Neural cell (in vitro differentiated cells): ENCODE measurements around the gene RBP4.

Experiments used
- EZH2 ChIP-seq: fragments of 200-600, 300-800 bp; shearing (Covaris generic), sonication (generic); IDR thresholded peaks from 2 replicates; pipeline ENCODE4 v1.6.1; 2014; ENCODE audit warnings: antibody characterized with exemption, low read length, borderline replicate concordance, mild to moderate bottlenecking; ENCODE audit not compliant: insufficient read depth, poor library complexity, severe bottlenecking
- POLR2AphosphoS5 ChIP-seq: IDR thresholded peaks from 2 replicates; pipeline ENCODE4 v1.6.1; 2012
- RAD21 ChIP-seq: fragments of 450-650 bp; conservative IDR thresholded peaks from 2 replicates; pipeline ENCODE4 v1.6.1; 2014; ENCODE audit warnings: antibody characterized with exemption, mild to moderate bottlenecking, moderate library complexity
- TAF1 ChIP-seq: IDR thresholded peaks from 2 replicates; pipeline ENCODE4 v1.6.1; 2012; ENCODE audit warnings: low read depth
- TF ChIP-seq, protein P1 (sequence below): fragments of 450-650 bp; IDR thresholded peaks from 2 replicates; pipeline ENCODE4 v1.5.1; 2014; ENCODE audit warnings: antibody characterized with exemption, mild to moderate bottlenecking, moderate library complexity; ENCODE audit not compliant: poor library complexity, severe bottlenecking
- TF ChIP-seq, protein P2 (sequence below): IDR thresholded peaks from 2 replicates; pipeline ENCODE4 v1.6.1; 2012; ENCODE audit warnings: borderline replicate concordance

DNA sequence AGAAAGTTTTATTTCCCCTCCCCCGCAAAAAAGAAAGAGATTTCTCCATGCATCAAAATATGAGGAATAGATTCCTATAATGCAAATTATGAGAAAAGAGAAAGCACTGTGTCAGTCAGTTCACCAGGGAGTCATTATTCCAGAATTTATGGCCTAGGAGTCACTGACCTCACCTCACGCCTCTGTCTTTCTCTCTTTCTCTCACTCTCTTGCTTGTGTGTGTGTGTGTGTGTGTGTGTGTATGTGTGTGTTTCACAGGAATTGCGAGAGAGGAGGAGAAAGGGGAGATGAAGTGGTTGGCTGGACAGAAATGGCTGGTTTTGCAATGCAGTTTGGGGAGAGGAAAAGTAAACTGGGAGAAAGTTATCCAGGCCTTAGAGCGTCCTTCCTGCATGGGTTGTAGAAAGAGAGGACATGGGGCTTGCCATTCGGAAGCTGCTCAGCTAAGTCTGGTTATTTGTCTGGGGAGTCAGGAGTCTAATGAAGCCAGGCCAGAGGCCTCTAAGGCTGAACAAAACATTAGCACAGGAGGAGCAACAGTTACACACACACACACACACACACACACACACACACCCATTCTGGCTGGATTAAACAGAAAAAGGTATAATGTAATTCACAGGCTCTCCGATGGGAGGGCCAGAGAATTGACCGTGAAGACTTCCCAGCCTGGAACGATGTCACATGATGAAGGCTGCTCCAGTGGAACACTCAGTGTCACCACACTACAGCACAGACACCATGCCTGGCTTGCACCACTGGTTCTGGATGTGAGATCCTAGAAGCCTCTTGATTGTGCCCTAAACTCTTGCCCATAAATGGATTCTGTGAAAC is 47.3 kb downstream of the RBP4 start:
- TF ChIP-seq, protein P1, sequence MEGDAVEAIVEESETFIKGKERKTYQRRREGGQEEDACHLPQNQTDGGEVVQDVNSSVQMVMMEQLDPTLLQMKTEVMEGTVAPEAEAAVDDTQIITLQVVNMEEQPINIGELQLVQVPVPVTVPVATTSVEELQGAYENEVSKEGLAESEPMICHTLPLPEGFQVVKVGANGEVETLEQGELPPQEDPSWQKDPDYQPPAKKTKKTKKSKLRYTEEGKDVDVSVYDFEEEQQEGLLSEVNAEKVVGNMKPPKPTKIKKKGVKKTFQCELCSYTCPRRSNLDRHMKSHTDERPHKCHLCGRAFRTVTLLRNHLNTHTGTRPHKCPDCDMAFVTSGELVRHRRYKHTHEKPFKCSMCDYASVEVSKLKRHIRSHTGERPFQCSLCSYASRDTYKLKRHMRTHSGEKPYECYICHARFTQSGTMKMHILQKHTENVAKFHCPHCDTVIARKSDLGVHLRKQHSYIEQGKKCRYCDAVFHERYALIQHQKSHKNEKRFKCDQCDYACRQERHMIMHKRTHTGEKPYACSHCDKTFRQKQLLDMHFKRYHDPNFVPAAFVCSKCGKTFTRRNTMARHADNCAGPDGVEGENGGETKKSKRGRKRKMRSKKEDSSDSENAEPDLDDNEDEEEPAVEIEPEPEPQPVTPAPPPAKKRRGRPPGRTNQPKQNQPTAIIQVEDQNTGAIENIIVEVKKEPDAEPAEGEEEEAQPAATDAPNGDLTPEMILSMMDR = no peak
- TF ChIP-seq POLR2AphosphoS5 = no peak
- TF ChIP-seq, protein P2, sequence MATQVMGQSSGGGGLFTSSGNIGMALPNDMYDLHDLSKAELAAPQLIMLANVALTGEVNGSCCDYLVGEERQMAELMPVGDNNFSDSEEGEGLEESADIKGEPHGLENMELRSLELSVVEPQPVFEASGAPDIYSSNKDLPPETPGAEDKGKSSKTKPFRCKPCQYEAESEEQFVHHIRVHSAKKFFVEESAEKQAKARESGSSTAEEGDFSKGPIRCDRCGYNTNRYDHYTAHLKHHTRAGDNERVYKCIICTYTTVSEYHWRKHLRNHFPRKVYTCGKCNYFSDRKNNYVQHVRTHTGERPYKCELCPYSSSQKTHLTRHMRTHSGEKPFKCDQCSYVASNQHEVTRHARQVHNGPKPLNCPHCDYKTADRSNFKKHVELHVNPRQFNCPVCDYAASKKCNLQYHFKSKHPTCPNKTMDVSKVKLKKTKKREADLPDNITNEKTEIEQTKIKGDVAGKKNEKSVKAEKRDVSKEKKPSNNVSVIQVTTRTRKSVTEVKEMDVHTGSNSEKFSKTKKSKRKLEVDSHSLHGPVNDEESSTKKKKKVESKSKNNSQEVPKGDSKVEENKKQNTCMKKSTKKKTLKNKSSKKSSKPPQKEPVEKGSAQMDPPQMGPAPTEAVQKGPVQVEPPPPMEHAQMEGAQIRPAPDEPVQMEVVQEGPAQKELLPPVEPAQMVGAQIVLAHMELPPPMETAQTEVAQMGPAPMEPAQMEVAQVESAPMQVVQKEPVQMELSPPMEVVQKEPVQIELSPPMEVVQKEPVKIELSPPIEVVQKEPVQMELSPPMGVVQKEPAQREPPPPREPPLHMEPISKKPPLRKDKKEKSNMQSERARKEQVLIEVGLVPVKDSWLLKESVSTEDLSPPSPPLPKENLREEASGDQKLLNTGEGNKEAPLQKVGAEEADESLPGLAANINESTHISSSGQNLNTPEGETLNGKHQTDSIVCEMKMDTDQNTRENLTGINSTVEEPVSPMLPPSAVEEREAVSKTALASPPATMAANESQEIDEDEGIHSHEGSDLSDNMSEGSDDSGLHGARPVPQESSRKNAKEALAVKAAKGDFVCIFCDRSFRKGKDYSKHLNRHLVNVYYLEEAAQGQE = no peak
- no peak for TF ChIP-seq EZH2
- TF ChIP-seq TAF1 = no peak
- no peak for TF ChIP-seq RAD21
